Trophoblast cell (in vitro differentiated cells and primary cell): Measurements from ENCODE around the gene XXYLT1.
A peak's percentile ranks its signal among the peaks of the same experiment; 100 is the strongest.

ENCODE experiments used
- DNase-seq, 2 donors: peaks; one replicate each; pipeline ENCODE4 v3.0.0-alpha.2; 2016
- H2AFZ ChIP-seq: 2 replicates; pipeline ENCODE4 v1.6.1; 2013; ENCODE audit warnings: low read length, moderate library complexity, mild to moderate bottlenecking; ENCODE audit not compliant: insufficient read depth, poor library complexity
- H2AK5ac ChIP-seq: 2 replicates; pipeline ENCODE4 v1.6.1; 2013; ENCODE audit warnings: mild to moderate bottlenecking, low read length
- H2BK120ac ChIP-seq: 2 replicates; pipeline ENCODE4 v1.6.1; 2013; ENCODE audit warnings: low read length, mild to moderate bottlenecking, moderate library complexity; ENCODE audit not compliant: insufficient read depth, poor library complexity
- H2BK12ac ChIP-seq: 2 replicates; pipeline ENCODE4 v1.6.1; 2013; ENCODE audit warnings: mild to moderate bottlenecking, low read length, moderate library complexity
- H2BK5ac ChIP-seq: 2 replicates; pipeline ENCODE4 v1.6.1; 2013; ENCODE audit warnings: low read length, low read depth, moderate library complexity, mild to moderate bottlenecking; ENCODE audit not compliant: poor library complexity
- H3K14ac ChIP-seq: 2 replicates; pipeline ENCODE4 v1.6.1; 2013; ENCODE audit warnings: mild to moderate bottlenecking, low read length
- H3K18ac ChIP-seq: 2 replicates; pipeline ENCODE4 v1.6.1; 2013; ENCODE audit warnings: mild to moderate bottlenecking, low read length
- H3K23ac ChIP-seq: 2 replicates; pipeline ENCODE4 v1.6.1; 2013; ENCODE audit warnings: low read length
- H3K27ac ChIP-seq: 2 replicates; pipeline ENCODE4 v1.5.1; 2013; ENCODE audit warnings: low read depth, mild to moderate bottlenecking, inconsistent platforms, low read length, moderate library complexity
- H3K27me3 ChIP-seq: 2 replicates; pipeline ENCODE4 v1.6.1; 2013; ENCODE audit warnings: inconsistent platforms, mild to moderate bottlenecking, low read length, moderate library complexity; ENCODE audit not compliant: insufficient read depth
- H3K36me3 ChIP-seq, 2 experiments: 1 replicate in 1 of 2; 2 replicates in 1 of 2; pipeline ENCODE4 v1.6.1; 2013; ENCODE audit warnings: low read length in 2 of 2, mild to moderate bottlenecking in 2 of 2, moderate library complexity in 1 of 2; ENCODE audit not compliant: insufficient read depth in 2 of 2, control insufficient read depth in 1 of 2
- H3K4ac ChIP-seq: 2 replicates; pipeline ENCODE4 v1.6.1; 2013; ENCODE audit warnings: low read depth, mild to moderate bottlenecking, low read length, moderate library complexity
- H3K4me1 ChIP-seq, 2 experiments: 1 replicate in 1 of 2; 2 replicates in 1 of 2; pipeline ENCODE4 v1.6.1; 2013; ENCODE audit warnings: low read length in 2 of 2, mild to moderate bottlenecking in 2 of 2, moderate library complexity in 1 of 2; ENCODE audit not compliant: insufficient read depth in 2 of 2, control insufficient read depth in 1 of 2
- H3K4me2 ChIP-seq: 2 replicates; pipeline ENCODE4 v1.6.1; 2013; ENCODE audit warnings: inconsistent platforms, mild to moderate bottlenecking, low read length, moderate library complexity
- H3K4me3 ChIP-seq: 2 replicates; pipeline ENCODE4 v1.5.1; 2013; ENCODE audit warnings: mild to moderate bottlenecking, low read depth, low read length, inconsistent platforms
- H3K79me1 ChIP-seq: one replicate; pipeline ENCODE4 v1.6.1; 2013; ENCODE audit warnings: low read length
- H3K79me2 ChIP-seq: 2 replicates; pipeline ENCODE4 v1.6.1; 2013; ENCODE audit warnings: low read length, mild to moderate bottlenecking; ENCODE audit not compliant: control insufficient read depth, insufficient read depth, poor library complexity
- H3K9ac ChIP-seq: 2 replicates; pipeline ENCODE4 v1.6.1; 2013; ENCODE audit warnings: mild to moderate bottlenecking, low read length
- H3K9me3 ChIP-seq: 2 replicates; pipeline ENCODE4 v1.6.1; 2013; ENCODE audit warnings: low read depth, mild to moderate bottlenecking, control low read depth, inconsistent platforms, low read length; ENCODE audit not compliant: insufficient read depth
- H4K12ac ChIP-seq: 2 replicates; pipeline ENCODE4 v1.6.1; 2013; ENCODE audit warnings: low read depth, mild to moderate bottlenecking, low read length, moderate library complexity
- H4K8ac ChIP-seq: 2 replicates; pipeline ENCODE4 v1.6.1; 2013; ENCODE audit warnings: low read depth, mild to moderate bottlenecking, low read length, moderate library complexity
- H4K91ac ChIP-seq: one replicate; pipeline ENCODE4 v1.6.1; 2013; ENCODE audit warnings: low read depth, mild to moderate bottlenecking, low read length, moderate library complexity
- WGBS: extraction: QIAGEN DNeasy Blood & Tissue Kit; methylation state at CpG from one replicate; pipeline ENCODE4 v1.1.7; 2013; ENCODE audit warnings: missing lambda C conversion rate; ENCODE audit not compliant: insufficient read length, insufficient coverage; ENCODE audit errors: extremely low coverage; 5-methylcytosine and 5-hydroxymethylcytosine counted together

Gene XXYLT1

DNA sequence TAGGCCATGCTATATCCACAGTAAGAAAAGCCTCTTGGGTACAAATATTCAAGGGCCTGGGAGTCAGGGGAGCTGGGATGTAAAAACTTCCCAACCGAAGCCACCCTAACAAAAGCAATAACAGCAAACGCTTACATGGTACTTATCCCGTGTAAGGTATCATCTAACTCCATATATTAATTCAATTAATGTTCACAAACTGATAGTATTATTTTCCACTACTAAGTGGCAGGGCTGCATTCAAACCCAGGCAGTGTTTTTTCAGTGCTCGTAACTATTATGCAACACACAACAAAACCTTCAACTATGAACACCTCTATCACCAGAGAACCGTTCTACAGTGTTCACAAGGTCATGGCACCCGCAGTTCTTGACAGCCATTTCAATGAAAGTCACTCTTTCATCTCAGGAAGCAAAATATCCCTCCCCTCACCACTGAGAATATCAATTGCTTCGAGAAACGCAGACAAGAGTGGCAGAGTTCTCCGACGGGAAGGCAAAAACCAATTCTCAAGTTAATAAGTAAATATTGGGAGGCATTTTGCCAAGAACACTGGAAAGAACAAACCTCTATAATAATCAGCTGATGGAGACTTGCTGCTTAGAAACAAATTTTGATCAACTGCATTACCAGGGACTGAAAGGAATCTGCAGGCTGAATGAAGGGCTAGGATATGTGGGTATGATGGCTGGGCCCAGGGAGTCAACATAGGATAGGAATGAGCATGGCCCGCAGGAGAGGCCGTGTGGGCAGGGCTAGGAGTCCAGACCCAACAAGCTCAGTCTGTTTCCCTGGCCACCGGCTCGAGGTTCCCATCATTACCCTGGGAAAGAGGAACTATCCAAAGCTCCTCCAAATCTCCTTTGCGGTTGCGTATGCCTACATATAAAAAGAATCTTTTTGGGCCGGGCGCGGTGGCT, 72.3 kb downstream of the XXYLT1 start:
- H2BK120ac ChIP-seq = no peak overlapping the region
- H3K14ac ChIP-seq = no peak overlapping the region
- no peak overlapping the region for H3K4ac ChIP-seq
- H3K4me2 ChIP-seq = no peak overlapping the region
- no peak overlapping the region for H2AK5ac ChIP-seq
- no peaks in the 10 kb centered on the region for H3K79me2 ChIP-seq
- peaks cover 0 to 2% of the 10 kb centered on the region in 2 experiments for H3K4me1 ChIP-seq
- no peak overlapping the region for H2BK5ac ChIP-seq
- no peaks in the 10 kb centered on the region for H3K79me1 ChIP-seq
- no CpG with 5 or more reads among the region's 19 CpGs for WGBS
- no peak overlapping the region for H3K9ac ChIP-seq
- no peaks in the 10 kb centered on the region for H3K27me3 ChIP-seq
- H4K91ac ChIP-seq = no peak overlapping the region
- H2BK12ac ChIP-seq = no peak overlapping the region
- H3K23ac ChIP-seq = no peak overlapping the region
- peak; percentile 79 to 81 for DNase-seq
- no peak overlapping the region for H2AFZ ChIP-seq
- no peaks in the 10 kb centered on the region for H3K36me3 ChIP-seq
- no peak overlapping the region for H3K27ac ChIP-seq
- no peak overlapping the region for H4K8ac ChIP-seq
- H3K18ac ChIP-seq = no peak overlapping the region
- H3K9me3 ChIP-seq = no peaks in the 10 kb centered on the region
- H3K4me3 ChIP-seq = no peak overlapping the region
- H4K12ac ChIP-seq = no peak overlapping the region

DNA sequence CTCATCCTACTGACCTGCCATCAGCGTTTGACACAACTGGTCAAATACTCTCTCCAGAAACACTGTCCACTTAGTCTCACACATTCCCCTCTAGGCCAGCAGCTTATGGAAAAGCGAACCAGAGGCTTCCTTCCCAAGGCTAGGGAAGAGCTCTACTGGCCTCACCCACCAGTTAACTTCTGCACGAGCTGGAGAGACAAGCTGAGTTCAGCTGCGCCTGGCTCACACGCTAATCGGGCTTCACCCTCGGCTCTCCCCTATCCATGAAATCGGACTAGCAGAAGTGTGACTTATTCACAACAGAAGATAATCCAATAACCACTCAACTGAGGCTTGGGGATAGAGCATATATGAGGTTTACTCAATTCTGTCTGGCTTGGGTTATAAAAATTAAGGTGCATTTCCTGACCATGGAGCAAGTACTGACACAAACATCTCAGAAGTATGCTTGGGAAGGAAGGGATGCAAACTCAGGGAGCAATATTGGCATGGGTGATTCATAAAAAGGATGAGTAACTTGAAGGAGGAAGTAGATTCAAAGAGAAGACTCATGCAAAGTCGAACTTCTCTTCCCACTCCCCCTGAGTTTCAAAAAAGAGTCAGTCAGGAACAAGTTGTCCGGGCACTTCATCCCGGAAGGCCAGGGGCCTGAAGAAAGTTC, 73.1 kb downstream of the XXYLT1 start:
- no peak overlapping the region for H3K23ac ChIP-seq
- H3K79me2 ChIP-seq = no peaks in the 10 kb centered on the region
- H3K14ac ChIP-seq = no peak overlapping the region
- H2BK12ac ChIP-seq = no peak overlapping the region
- H3K27ac ChIP-seq = no peak overlapping the region
- no peak overlapping the region for H2BK5ac ChIP-seq
- no peak overlapping the region for H2AFZ ChIP-seq
- peaks cover 0 to 2% of the 10 kb centered on the region in 2 experiments for H3K4me1 ChIP-seq
- H3K36me3 ChIP-seq = no peaks in the 10 kb centered on the region
- H2BK120ac ChIP-seq = no peak overlapping the region
- no peaks in the 10 kb centered on the region for H3K9me3 ChIP-seq
- H2AK5ac ChIP-seq = no peak overlapping the region
- H3K9ac ChIP-seq = no peak overlapping the region
- WGBS = no CpG with 5 or more reads among the region's 11 CpGs
- no peaks in the 10 kb centered on the region for H3K27me3 ChIP-seq
- H3K79me1 ChIP-seq = no peaks in the 10 kb centered on the region
- H4K8ac ChIP-seq = no peak overlapping the region
- no peak overlapping the region for H4K91ac ChIP-seq
- no peak overlapping the region for H3K4me2 ChIP-seq
- H3K18ac ChIP-seq = no peak overlapping the region
- no peak for DNase-seq
- no peak overlapping the region for H4K12ac ChIP-seq
- no peak overlapping the region for H3K4me3 ChIP-seq
- H3K4ac ChIP-seq = no peak overlapping the region

DNA sequence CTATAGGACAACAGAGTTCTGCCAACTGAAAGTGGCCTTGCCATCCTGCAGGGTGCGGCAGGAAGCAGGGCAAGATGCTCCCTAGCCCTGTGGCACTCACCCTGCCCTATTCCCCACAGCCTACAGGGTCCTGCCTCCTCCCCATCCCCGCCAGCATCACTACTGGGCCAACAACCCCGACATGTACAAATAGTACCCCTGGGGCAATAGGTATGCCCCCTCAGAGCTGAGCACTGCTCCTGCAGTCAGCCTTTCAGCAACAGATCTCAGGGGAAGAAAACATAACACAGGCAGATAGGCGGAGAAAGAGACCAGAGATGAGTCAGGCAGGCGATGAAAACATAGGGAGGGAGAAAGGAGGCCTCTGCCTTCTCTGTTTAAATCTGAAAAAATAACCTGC, 74.7 kb downstream of the XXYLT1 start:
- no peaks in the 10 kb centered on the region for H3K79me1 ChIP-seq
- H2AFZ ChIP-seq = no peak overlapping the region
- H3K14ac ChIP-seq = no peak overlapping the region
- no peak overlapping the region for H2AK5ac ChIP-seq
- no peaks in the 10 kb centered on the region for H3K9me3 ChIP-seq
- peaks cover 0 to 2% of the 10 kb centered on the region in 2 experiments for H3K4me1 ChIP-seq
- no peak overlapping the region for H4K91ac ChIP-seq
- no peak overlapping the region for H2BK12ac ChIP-seq
- no peak overlapping the region for H3K27ac ChIP-seq
- no peak overlapping the region for H4K8ac ChIP-seq
- no peak overlapping the region for H3K4ac ChIP-seq
- H3K27me3 ChIP-seq = no peaks in the 10 kb centered on the region
- no peak overlapping the region for H3K18ac ChIP-seq
- H3K36me3 ChIP-seq = no peaks in the 10 kb centered on the region
- H3K23ac ChIP-seq = no peak overlapping the region
- H3K79me2 ChIP-seq = no peaks in the 10 kb centered on the region
- no peak overlapping the region for H4K12ac ChIP-seq
- WGBS = no CpG with 5 or more reads among the region's 5 CpGs
- no peak for DNase-seq
- H3K4me2 ChIP-seq = no peak overlapping the region
- H2BK120ac ChIP-seq = no peak overlapping the region
- no peak overlapping the region for H3K4me3 ChIP-seq
- no peak overlapping the region for H3K9ac ChIP-seq
- no peak overlapping the region for H2BK5ac ChIP-seq

DNA sequence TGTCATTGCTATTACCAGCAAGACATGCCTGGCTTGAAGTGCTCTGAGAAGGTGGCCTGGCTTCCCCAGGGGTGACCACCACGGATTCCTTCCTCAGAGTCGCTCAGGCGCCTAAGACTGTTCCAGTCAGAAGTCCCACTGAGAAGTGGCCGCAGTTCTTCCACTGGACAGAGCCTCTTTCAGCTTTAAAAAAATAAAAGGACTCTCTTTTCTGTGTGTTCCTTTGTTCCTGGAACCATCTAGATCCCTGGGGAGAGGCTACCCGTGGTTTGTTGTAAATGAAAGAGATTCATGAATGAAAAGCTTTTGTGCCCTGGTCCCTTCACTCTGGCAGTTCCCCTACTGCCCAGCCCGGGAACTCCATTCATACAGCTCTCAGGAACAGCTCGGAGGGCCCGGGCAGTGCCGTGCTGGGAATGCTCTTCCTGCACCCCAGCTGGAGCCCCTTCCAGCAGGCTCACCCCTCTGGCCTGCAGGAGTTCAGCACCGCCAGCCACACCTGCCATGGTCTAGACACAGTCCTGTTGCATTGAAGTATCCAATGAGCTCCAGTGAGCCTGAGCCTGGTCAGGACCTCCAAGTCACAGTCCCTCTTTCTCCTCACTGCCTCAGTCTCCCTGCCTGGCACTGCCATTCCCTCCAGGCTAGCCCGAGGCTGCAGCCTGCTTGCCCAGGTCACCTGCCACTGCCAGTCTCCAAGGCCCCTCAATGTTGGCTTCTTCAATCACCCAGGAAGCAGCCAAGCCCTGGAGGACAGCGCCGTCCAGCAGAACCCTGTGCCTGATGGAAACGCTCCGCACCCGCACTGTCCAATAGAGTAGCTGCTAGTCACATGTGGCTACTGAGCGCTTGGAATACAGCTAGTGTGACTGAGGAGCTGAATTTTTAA, 75.4 kb downstream of the XXYLT1 start:
- Histone ChIP-seq H3K79me2 (no peaks in the 10 kb centered on the region), H3K27ac (no peak overlapping the region), H3K23ac (no peak overlapping the region), H3K4ac (no peak overlapping the region), H3K36me3 (no peaks in the 10 kb centered on the region), H3K79me1 (no peaks in the 10 kb centered on the region), H2BK120ac (no peak overlapping the region), H3K4me1 (peaks cover 0 to 2% of the 10 kb centered on the region in 2 experiments), H3K4me2 (no peak overlapping the region), H2AFZ (no peak overlapping the region), H3K14ac (no peak overlapping the region), H2BK5ac (no peak overlapping the region), H3K9me3 (no peaks in the 10 kb centered on the region), H4K8ac (no peak overlapping the region), H2AK5ac (no peak overlapping the region), H3K27me3 (no peaks in the 10 kb centered on the region), H3K4me3 (no peak overlapping the region), H2BK12ac (no peak overlapping the region), H4K12ac (no peak overlapping the region), H3K9ac (no peak overlapping the region), H3K18ac (no peak overlapping the region), H4K91ac (no peak overlapping the region)
- no peak for DNase-seq
- no CpG with 5 or more reads among the region's 17 CpGs for WGBS
